Measurements from ENCODE around the gene DPYSL4.

The DPYSL4 gene

DNA sequence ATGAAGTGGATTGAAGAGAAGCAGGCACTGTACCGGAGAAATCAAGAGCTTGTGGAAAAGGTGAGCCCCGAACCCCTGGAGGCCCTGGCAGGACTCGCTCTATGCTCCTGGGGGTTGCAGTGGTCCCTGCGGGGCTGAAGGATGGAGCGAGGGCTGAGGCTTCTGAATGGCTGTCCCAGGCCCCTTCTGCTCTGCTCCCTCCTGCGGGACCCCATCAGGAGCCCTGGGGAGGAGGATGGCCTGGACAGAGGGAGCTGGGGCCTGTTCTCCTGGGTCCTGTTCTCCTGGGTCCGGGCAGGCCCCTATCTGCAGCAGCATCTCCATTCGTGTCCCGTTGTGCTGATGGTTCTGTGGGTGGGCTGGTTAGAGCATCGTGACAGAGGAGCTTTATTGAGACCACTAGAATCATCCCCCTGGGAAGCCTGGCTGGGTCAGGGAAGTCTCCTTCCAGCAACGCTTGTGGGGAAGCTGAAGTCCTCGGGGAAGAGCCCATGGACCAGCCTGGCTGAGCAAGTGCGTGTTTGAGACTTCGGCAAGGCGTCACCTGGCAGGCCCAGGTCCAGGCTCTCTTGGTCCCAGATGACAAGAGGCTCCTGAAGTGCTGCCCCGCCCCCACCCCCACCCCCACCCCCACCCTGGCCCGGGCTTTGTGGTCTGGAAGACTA is 41.1 kb upstream of the DPYSL4 start:
- no peak for DNase-seq (ENCODE audit: insufficient read length, low spot score)
- no peak for FAIRE-seq
- TF ChIP-seq POLR2A (IDR thresholded peaks at IDR 0.05; ENCODE audit: low read depth, low read length): no peak

DNA sequence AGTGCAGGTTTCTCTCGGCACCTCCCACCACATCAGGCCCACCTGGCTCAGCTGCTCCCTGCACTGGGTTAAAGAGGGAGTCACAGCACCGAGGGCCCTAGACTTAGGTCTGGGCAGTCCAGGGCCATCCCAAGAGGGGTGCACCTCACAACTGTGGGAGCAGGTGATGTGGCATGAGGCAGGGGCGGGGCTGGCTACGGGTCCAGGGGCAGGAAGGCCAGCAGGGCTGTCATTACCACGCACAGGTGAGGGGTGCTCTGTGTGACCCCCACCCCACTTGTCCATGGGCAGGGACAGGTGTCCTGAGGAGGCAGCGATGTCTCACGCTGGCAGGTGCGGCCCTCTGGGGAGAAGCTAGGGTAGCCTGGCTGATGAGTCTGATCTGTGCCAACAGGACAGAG is 40.5 kb upstream of the DPYSL4 start:
- FAIRE-seq (no peak), DNase-seq (ENCODE audit: insufficient read length, low spot score) (no peak)
- TF ChIP-seq POLR2A (IDR thresholded peaks at IDR 0.05; ENCODE audit: low read depth, low read length): no peak

GRCh38 chr10:132146941-132147915 is 39.5 kb upstream of the DPYSL4 start:
- no peak for DNase-seq (ENCODE audit: insufficient read length, low spot score)
- FAIRE-seq: no peak
- no peak for TF ChIP-seq POLR2A (IDR thresholded peaks at IDR 0.05; ENCODE audit: low read depth, low read length)

GRCh38 chr10:132148261-132149251 is 38.2 kb upstream of the DPYSL4 start:
- DNase-seq (ENCODE audit: insufficient read length, low spot score) (no peak), FAIRE-seq (no peak)
- no peak for TF ChIP-seq POLR2A (IDR thresholded peaks at IDR 0.05; ENCODE audit: low read depth, low read length)

GRCh38 chr10:132149271-132149670 is 37.5 kb upstream of the DPYSL4 start:
- FAIRE-seq (no peak), DNase-seq (ENCODE audit: insufficient read length, low spot score) (no peak)
- no peak for TF ChIP-seq POLR2A (IDR thresholded peaks at IDR 0.05; ENCODE audit: low read depth, low read length)

DNA sequence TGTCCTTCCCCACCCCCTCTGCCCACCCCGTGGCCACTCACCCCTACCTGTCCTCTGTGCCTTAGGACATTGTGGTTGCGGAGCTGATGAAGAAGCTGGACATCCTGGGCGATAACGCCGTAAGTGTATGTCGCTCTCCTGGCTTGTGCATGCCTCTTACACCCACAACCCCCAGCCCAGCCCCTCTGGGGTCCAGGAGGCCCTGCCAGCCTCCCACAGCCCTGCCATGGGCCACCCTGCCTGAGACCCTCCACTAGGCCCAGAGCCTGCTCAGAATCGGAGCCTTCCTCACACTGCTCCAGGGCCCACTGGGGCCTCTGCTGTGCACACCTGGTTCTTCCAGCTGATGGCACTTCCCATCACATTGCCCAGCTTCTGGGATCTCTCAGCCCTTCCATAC is 36.8 kb upstream of the DPYSL4 start:
- TF ChIP-seq POLR2A (IDR thresholded peaks at IDR 0.05; ENCODE audit: low read depth, low read length): no peak
- FAIRE-seq: no peak

DNA sequence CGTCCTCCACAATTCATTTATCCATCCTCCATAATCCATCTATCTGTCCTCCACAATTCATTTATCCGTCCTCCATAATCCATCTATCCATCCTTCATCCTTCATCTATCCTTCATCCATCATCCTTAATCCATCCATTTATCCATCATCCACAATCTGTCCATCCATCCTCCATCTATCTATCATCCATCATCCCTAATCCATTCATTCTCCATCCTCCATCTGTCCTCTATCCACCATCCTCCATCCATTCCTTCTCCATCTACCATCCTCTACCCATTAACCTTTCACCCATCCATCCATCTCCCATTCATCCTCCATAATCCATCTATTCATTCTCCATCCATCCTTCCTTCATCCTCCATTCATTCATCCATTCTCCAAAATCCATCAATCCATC is 36.0 kb upstream of the DPYSL4 start:
- DNase-seq (ENCODE audit: insufficient read length, low spot score) (no peak), FAIRE-seq (no peak)
- no peak for TF ChIP-seq POLR2A (IDR thresholded peaks at IDR 0.05; ENCODE audit: low read depth, low read length)

More for the DNA sequence above, 36.8 kb upstream of the DPYSL4 start:
- no peak for DNase-seq (ENCODE audit: insufficient read length, low spot score)

DNA sequence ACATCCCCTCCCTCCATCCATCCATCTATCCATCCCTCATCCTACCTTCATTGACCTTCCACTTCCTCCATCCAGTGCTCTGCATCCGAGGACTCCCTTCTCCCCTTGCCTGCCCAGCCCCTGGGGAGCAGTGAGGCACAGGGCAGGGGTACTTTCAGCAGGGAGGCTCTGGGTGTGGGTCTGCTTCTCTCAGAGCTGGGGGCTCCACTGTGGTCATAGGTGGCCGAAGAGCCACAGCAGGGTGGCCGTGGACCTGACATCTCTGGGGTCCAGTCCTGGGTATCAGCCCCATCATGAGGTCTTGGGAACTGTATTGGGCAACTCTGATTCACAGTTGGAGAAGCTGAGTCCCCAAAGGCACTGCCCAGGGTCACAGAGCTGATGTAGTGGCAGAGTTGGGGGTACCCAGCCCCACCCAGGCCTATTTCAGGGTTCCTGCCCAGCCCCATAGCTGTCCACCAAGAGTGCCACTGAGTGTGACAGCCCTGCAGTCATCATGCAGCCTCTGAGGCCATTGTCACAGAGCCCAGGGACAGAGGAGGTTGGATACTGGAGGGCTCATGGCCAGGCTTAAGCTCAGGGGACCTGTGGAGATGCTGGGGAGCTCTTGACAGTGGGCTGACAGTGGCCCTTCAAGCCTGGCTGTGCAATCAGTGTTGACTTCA is 35.3 kb upstream of the DPYSL4 start:
- DNase-seq (ENCODE audit: insufficient read length, low spot score) (no peak), FAIRE-seq (no peak)
- TF ChIP-seq POLR2A (IDR thresholded peaks at IDR 0.05; ENCODE audit: low read depth, low read length): no peak

- DNase-seq (ENCODE audit: insufficient read length, low spot score): no peak
- no peak for FAIRE-seq
- no peak for TF ChIP-seq POLR2A (IDR thresholded peaks at IDR 0.05; ENCODE audit: low read depth, low read length)
These were observed 34.7 kb upstream of the DPYSL4 start for GRCh38 chr10:132151951-132152505.

DNA sequence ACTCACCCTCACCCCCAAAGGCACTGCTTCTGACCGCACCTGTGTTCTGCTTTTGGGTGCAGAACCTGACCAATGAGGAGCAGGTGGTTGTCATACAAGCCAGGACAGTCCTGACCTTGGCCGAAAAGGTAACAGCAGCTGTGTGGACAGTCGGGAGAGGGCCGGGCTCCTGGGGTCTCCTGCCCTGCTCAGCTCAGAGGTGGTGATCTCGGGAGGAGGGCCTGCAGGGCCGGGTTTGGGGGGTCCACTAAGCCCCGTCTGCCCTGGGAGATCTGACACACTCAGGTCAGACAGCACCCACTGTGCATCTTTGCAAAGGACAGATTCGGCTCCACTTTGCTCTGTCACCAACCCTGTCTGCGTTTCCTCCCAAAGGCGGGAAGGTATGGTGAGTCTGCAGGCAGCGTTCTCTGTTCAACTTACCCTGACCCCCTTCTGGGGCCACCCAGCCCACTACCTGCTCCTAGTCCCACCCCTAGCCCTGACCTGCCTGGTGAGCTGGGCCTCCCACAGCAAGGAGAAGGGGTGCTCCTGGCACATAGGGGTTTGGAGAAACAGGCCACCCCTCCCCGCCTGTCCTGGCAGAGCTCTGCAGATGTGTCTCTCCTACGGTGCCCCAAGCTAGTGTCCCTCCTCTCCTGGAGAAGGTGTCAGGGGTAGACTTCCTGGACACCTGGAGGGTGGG is 33.7 kb upstream of the DPYSL4 start:
- FAIRE-seq (no peak), DNase-seq (ENCODE audit: insufficient read length, low spot score) (no peak)
- no peak for TF ChIP-seq POLR2A (IDR thresholded peaks at IDR 0.05; ENCODE audit: low read depth, low read length)

DNA sequence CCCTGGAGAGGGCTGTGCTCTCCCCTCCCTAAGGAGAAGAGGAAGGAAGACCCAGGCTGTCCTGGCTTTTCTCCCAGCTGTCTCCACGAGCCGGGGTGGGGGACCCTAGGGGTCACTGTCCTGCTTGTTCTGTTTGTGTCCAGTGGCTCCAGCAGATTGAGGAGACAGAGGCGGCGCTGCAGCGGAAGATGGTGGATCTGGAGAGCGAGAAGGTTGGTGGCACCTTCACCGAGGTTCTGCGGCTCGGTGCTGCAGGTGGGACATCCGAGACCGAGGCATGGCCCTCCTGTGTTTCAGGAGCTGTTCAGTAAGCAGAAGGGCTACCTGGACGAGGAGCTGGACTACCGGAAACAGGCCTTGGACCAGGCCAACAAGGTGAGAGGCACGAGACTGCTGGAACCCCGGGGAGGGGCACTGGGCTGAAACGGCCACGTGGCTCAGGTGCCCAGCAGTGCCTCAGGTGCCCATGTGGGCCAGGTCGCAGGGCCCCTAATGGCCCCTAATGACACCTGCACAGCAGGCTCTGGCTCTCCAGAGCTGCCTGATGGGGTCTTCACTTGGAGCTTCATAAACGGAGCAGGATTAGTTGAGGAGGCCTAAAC is 33.0 kb upstream of the DPYSL4 start:
- DNase-seq (ENCODE audit: insufficient read length, low spot score): no peak
- TF ChIP-seq POLR2A (IDR thresholded peaks at IDR 0.05; ENCODE audit: low read depth, low read length): no peak
- no peak for FAIRE-seq

- no peak for FAIRE-seq
- no peak for DNase-seq (ENCODE audit: insufficient read length, low spot score)
- TF ChIP-seq POLR2A (IDR thresholded peaks at IDR 0.05; ENCODE audit: low read depth, low read length): no peak
These were observed 32.3 kb upstream of the DPYSL4 start for GRCh38 chr10:132154440-132154839.

Data from H54 (cell line).